BJ (cell line): ENCODE data around the gene C10orf88. TPM values are rescaled to one million over a fixed set of nuclear protein-coding genes. Genes with fewer than 3 reads are reported as not detected.

ENCODE experiments used
- CTCF ChIA-PET: fragments of 350-600 bp; formaldehyde crosslinking; extraction: SDS; loops from one replicate; lab custom pipeline; 2021; ENCODE audit warnings: antibody characterized with exemption, inconsistent platforms; lab: Yijun Ruan, JAX
- POLR2A ChIA-PET: fragments of 300-600 bp; sonication (Branson Sonifier 250); formaldehyde crosslinking; extraction: SDS; loops from one replicate; lab custom pipeline; 2021; ENCODE audit warnings: antibody characterized with exemption; lab: Charles Lee
- DNase-seq: peaks from one replicate; pipeline ENCODE4 v3.0.0-alpha.2; 2011; ENCODE audit warnings: low read depth
- H3K27me3 ChIP-seq: 2 replicates; pipeline ENCODE4 v1.6.0; 2011; ENCODE audit warnings: low read length; ENCODE audit not compliant: control insufficient read depth, insufficient read depth
- H3K36me3 ChIP-seq: 2 replicates; pipeline ENCODE4 v1.5.1; 2011; ENCODE audit warnings: low read length; ENCODE audit not compliant: control insufficient read depth, insufficient read depth
- H3K4me3 ChIP-seq: 2 replicates; pipeline ENCODE4 v1.5.1; 2011; ENCODE audit warnings: low read depth, mild to moderate bottlenecking, control low read depth, low read length
- CTCF ChIP-seq: IDR thresholded peaks from 2 replicates; pipeline ENCODE4 v1.5.1; 2011; ENCODE audit warnings: low read depth, mild to moderate bottlenecking, control low read depth, inconsistent platforms, low read length, moderate library complexity; ENCODE audit not compliant: insufficient read depth
- polyA minus RNA-seq: library from RNA; depleted of rRNA, polyadenylated mRNA; stranded (reverse); fragments of >200 nt; gene quantifications from 2 replicates; pipeline ENCODE4 v1.2.3, GENCODE V29; 2011; rRNA and poly(A)+ RNA removed
- polyA plus RNA-seq: library from polyadenylated mRNA; depleted of rRNA; stranded (reverse); fragments of >200 nt; gene quantifications from 2 replicates; pipeline ENCODE4 v1.2.3, GENCODE V29; 2011; rRNA removed

Gene C10orf88
- polyA plus RNA-seq (2.0 and 4.4 TPM in 2 replicates), polyA minus RNA-seq (2.6 and 2.9 TPM in 2 replicates)

- DNase-seq: peak; percentile 98
- Histone ChIP-seq H3K36me3 (0 out of 2 replicates have a peak, but pooled peaks cover 1% of the 10 kb centered on the region), H3K27me3 (no peaks in the 10 kb centered on the region), H3K4me3 (peak within 1 kb of the TSS; percentile 76)
- ChIA-PET POLR2A (interaction anchor here (0.6 kb wide), 1 partner anchor 107 kb away, joined by 4 read pairs; no protein-coding TSS in a partner anchor), CTCF (interaction anchor here (1.5 to 1.6 kb wide), 3 partner anchors 11 to 26 kb away, joined by 3 to 5 read pairs (median 4); partner anchors contain the start of gene PSTK)
- no peak; the same call in 1 of the 2 replicates for TF ChIP-seq CTCF
These were observed at the start of gene C10orf88 for GRCh38 chr10:122953902-122954730. C10orf88 (minus strand) TSS chr10:122954227; CDS start chr10:122954178, 49 bp downstream.

GRCh38 chr10:123001370-123001769, 47.3 kb upstream of the C10orf88 start:
- Histone ChIP-seq H3K4me3 (no peak overlapping the region), H3K36me3 (no peaks in the 10 kb centered on the region), H3K27me3 (no peaks in the 10 kb centered on the region)
- CTCF ChIA-PET: no interaction called here
- no peak for TF ChIP-seq CTCF
- POLR2A ChIA-PET: no interaction called here
- no peak for DNase-seq

GRCh38 chr10:123000155-123000554, 46.1 kb upstream of the C10orf88 start:
- no peak overlapping the region for H3K4me3 ChIP-seq
- peaks cover 4% of the 10 kb centered on the region for H3K36me3 ChIP-seq
- ChIA-PET POLR2A (no interaction called here), CTCF (interaction anchor here (0.7 to 1.4 kb wide), 3 partner anchors 8 to 11 kb away, joined by 3 to 5 read pairs (median 4); no protein-coding TSS in a partner anchor)
- no peak for TF ChIP-seq CTCF
- DNase-seq: no peak
- H3K27me3 ChIP-seq: no peaks in the 10 kb centered on the region

GRCh38 chr10:122999347-122999746, 45.3 kb upstream of the C10orf88 start:
- Histone ChIP-seq H3K36me3 (peaks cover 4% of the 10 kb centered on the region), H3K27me3 (no peaks in the 10 kb centered on the region), H3K4me3 (no peak overlapping the region)
- POLR2A ChIA-PET: no interaction called here
- no peak for DNase-seq
- no peak for TF ChIP-seq CTCF
- CTCF ChIA-PET: interaction anchor here (1.1 to 1.9 kb wide), 3 partner anchors 9 to 16 kb away, joined by 4 to 5 read pairs (median 5); no protein-coding TSS in a partner anchor

GRCh38 chr10:122998934-122999333, 44.9 kb upstream of the C10orf88 start:
- Histone ChIP-seq H3K4me3 (no peak overlapping the region), H3K36me3 (peaks cover 7% of the 10 kb centered on the region), H3K27me3 (no peaks in the 10 kb centered on the region)
- DNase-seq: no peak
- no peak for TF ChIP-seq CTCF
- ChIA-PET POLR2A (no interaction called here), CTCF (interaction anchor here (1.4 to 1.9 kb wide), 2 partner anchors 9 to 16 kb away, joined by 5 read pairs; no protein-coding TSS in a partner anchor)
